Subcutaneous adipose tissue (tissue), 4 donors: Measurements from ENCODE around the gene CCR4. TPM values are rescaled to one million over a fixed set of nuclear protein-coding genes. Genes with fewer than 3 reads are reported as not detected.

Experiments used
- total RNA-seq, 4 donors: library from RNA; depleted of rRNA; stranded (reverse); fragments of >200 nt; gene quantifications; one replicate each; pipeline ENCODE4 v1.1.0, GENCODE V29; 2016
- TF ChIP-seq, protein P1 (sequence below): fragments of 450-650 bp; IDR thresholded peaks from one replicate; pipeline ENCODE4 v1.5.1; 2016; ENCODE audit warnings: low read depth, mild to moderate bottlenecking, control low read depth, antibody characterized with exemption, moderate library complexity

Gene CCR4
- total RNA-seq, 4 donors from 2014 or later, result 0.44 to 2.3 (median 1.0) TPM; not detected in 1

- TF ChIP-seq, protein P1, sequence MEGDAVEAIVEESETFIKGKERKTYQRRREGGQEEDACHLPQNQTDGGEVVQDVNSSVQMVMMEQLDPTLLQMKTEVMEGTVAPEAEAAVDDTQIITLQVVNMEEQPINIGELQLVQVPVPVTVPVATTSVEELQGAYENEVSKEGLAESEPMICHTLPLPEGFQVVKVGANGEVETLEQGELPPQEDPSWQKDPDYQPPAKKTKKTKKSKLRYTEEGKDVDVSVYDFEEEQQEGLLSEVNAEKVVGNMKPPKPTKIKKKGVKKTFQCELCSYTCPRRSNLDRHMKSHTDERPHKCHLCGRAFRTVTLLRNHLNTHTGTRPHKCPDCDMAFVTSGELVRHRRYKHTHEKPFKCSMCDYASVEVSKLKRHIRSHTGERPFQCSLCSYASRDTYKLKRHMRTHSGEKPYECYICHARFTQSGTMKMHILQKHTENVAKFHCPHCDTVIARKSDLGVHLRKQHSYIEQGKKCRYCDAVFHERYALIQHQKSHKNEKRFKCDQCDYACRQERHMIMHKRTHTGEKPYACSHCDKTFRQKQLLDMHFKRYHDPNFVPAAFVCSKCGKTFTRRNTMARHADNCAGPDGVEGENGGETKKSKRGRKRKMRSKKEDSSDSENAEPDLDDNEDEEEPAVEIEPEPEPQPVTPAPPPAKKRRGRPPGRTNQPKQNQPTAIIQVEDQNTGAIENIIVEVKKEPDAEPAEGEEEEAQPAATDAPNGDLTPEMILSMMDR, result no peak
These were observed 3.6 kb upstream of the CCR4 start for GRCh38 chr3:32947789-32948238.

- TF ChIP-seq, protein P1, result no peak
These were observed 2.6 kb upstream of the CCR4 start for GRCh38 chr3:32948625-32949445.

GRCh38 chr3:32950516-32950915, 928 bp upstream of the CCR4 start:
- TF ChIP-seq, protein P1, result no peak

GRCh38 chr3:32952369-32953077, 1.1 kb downstream of the CCR4 start:
- TF ChIP-seq, protein P1, result no peak

- TF ChIP-seq, protein P1, result no peak
These were observed 3.1 kb downstream of the CCR4 start for GRCh38 chr3:32954506-32954905.

GRCh38 chr3:32956750-32957570, 5.5 kb downstream of the CCR4 start:
- TF ChIP-seq, protein P1, result no peak
